Measurements from ENCODE around the gene RALGAPA1.
"Not testable (repeated sequence)": the region's sequence is repeated elsewhere in the genome, so short reads cannot be mapped to it uniquely, and the experiment has no call there.

RALGAPA1 gene

GRCh38 chr14:35821564-35822411, 12.7 kb upstream of the RALGAPA1 start:
- FAIRE-seq, result no peak

GRCh38 chr14:35819591-35820540, 10.8 kb upstream of the RALGAPA1 start:
- FAIRE-seq, result no peak

GRCh38 chr14:35818346-35819115, 9.4 kb upstream of the RALGAPA1 start:
- peak; percentile 85 for FAIRE-seq

- no peak for FAIRE-seq
Measured at GRCh38 chr14:35814371-35815005, 5.4 kb upstream of the RALGAPA1 start.

- FAIRE-seq, result no peak
Measured at GRCh38 chr14:35810963-35811362, 1.9 kb upstream of the RALGAPA1 start.

GRCh38 chr14:35809597-35809996, 502 bp upstream of the RALGAPA1 start:
- no peak for FAIRE-seq

GRCh38 chr14:35808076-35808637, 938 bp downstream of the RALGAPA1 start:
- no peak for FAIRE-seq

- no peak for FAIRE-seq
Measured at GRCh38 chr14:35807131-35807961, 1.7 kb downstream of the RALGAPA1 start.

GRCh38 chr14:35806006-35806907, 2.8 kb downstream of the RALGAPA1 start:
- no peak for FAIRE-seq

- FAIRE-seq, result no peak
Measured at GRCh38 chr14:35797796-35798195, 11.3 kb downstream of the RALGAPA1 start.

- FAIRE-seq, result no peak
Measured at GRCh38 chr14:35789651-35790050, 19.4 kb downstream of the RALGAPA1 start.

GRCh38 chr14:35786856-35787255, 22.2 kb downstream of the RALGAPA1 start:
- no peak for FAIRE-seq

- FAIRE-seq, result no peak
Measured at GRCh38 chr14:35783699-35784098, 25.4 kb downstream of the RALGAPA1 start.

- no peak for FAIRE-seq
Measured at GRCh38 chr14:35779368-35779767, 29.7 kb downstream of the RALGAPA1 start.

GRCh38 chr14:35777550-35777949, 31.5 kb downstream of the RALGAPA1 start:
- FAIRE-seq, result not testable (repeated sequence)

GRCh38 chr14:35776823-35777222, 32.3 kb downstream of the RALGAPA1 start:
- peak; percentile 38 for FAIRE-seq

GRCh38 chr14:35776085-35776484, 33.0 kb downstream of the RALGAPA1 start:
- not testable (repeated sequence) for FAIRE-seq

GRCh38 chr14:35766700-35767082, 42.4 kb downstream of the RALGAPA1 start:
- peak; percentile 91 for FAIRE-seq

GRCh38 chr14:35766036-35766699, 42.9 kb downstream of the RALGAPA1 start:
- no peak for FAIRE-seq
